ENCODE results near the gene CFAP65.

The CFAP65 gene

GRCh38 chr2:219010162-219010756, 31.1 kb downstream of the CFAP65 start:
- ChIA-PET POLR2A (no interaction called here), CTCF (interaction anchor here (0.6 to 1.5 kb wide), 6 partner anchors 8 to 30 kb away, joined by 3 to 6 read pairs (median 4); no protein-coding TSS in a partner anchor)
- TF ChIP-seq HDGF (IDR thresholded peaks at IDR 0.05; ENCODE audit: borderline replicate concordance): no peak
- no peak for TF ChIP-seq L3MBTL2 (conservative IDR thresholded peaks at IDR 0.05)
- no peak for TF ChIP-seq ELF4 (IDR thresholded peaks at IDR 0.05)
- TF ChIP-seq FOXA1 (IDR thresholded peaks at IDR 0.05): no peak
- TF ChIP-seq, protein P1, sequence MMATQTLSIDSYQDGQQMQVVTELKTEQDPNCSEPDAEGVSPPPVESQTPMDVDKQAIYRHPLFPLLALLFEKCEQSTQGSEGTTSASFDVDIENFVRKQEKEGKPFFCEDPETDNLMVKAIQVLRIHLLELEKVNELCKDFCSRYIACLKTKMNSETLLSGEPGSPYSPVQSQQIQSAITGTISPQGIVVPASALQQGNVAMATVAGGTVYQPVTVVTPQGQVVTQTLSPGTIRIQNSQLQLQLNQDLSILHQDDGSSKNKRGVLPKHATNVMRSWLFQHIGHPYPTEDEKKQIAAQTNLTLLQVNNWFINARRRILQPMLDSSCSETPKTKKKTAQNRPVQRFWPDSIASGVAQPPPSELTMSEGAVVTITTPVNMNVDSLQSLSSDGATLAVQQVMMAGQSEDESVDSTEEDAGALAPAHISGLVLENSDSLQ (IDR thresholded peaks at IDR 0.05): no peak
- no peak for TF ChIP-seq CTBP1 (IDR thresholded peaks at IDR 0.05; ENCODE audit: borderline replicate concordance)
- TF ChIP-seq NFRKB (IDR thresholded peaks at IDR 0.05): no peak
- peak; percentile 70 for DNase-seq (ENCODE audit: extremely low spot score)

DNA sequence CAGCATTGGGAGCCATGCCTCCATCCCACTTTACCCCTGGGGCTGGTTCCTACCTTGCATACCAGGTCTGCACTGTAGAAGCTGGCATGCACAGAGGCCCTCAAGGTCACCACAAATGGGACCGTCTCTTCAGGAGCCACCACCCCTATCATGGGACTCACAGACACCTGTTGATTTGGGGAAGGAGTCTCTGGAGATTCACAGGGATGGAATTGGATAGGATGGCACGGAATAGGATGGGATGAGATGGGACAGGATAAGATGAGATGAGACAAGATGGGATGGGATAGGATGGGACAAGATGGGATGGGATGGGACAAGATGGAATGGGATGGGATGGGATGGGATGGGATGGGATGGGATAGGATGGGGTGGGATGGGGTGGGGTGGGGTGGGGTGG, 32.0 kb downstream of the CFAP65 start:
- DNase-seq (ENCODE audit: extremely low spot score): no peak
- ChIA-PET CTCF (interaction anchor here (0.9 kb wide), 2 partner anchors 20 to 379 kb away, joined by 3 read pairs; no protein-coding TSS in a partner anchor), POLR2A (no interaction called here)
- no peak for TF ChIP-seq LEF1 (IDR thresholded peaks at IDR 0.05; ENCODE audit: borderline replicate concordance)
- TF ChIP-seq FOXM1 (IDR thresholded peaks at IDR 0.05; ENCODE audit: borderline replicate concordance): no peak
- no peak for TF ChIP-seq FOXA1 (IDR thresholded peaks at IDR 0.05)
- TF ChIP-seq TARDBP (IDR thresholded peaks at IDR 0.05): no peak
- no peak for TF ChIP-seq FOXK2 (IDR thresholded peaks at IDR 0.05)
- no peak for TF ChIP-seq SUZ12 (IDR thresholded peaks at IDR 0.05)
- TF ChIP-seq, protein P1 (IDR thresholded peaks at IDR 0.05): no peak
- no peak for TF ChIP-seq CTBP1 (IDR thresholded peaks at IDR 0.05; ENCODE audit: borderline replicate concordance)

DNA sequence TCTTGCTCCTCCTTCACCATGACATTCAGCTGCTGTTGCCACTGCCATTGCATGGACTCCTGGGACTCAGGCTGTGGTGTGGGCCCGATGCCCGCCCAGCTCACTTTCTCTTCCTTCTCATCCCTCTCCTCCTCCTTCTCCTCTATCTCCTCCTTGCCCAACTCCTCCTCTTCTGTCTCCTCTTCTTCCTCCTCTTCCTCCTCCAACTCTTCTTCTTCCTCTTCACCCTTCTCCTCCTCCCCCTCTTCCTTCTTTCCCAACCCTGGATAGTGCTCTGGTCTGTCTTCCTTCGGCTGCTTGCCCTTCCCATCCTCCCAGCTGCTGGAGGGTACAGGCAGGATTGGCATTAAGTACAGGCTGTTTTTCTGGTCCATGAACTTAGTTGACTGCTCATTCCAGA, 37.3 kb downstream of the CFAP65 start:
- CTCF ChIA-PET: interaction anchor here (0.8 to 3.7 kb wide), 2 partner anchors 25 to 127 kb away, joined by 3 to 20 read pairs; no protein-coding TSS in a partner anchor
- TF ChIP-seq HDGF (IDR thresholded peaks at IDR 0.05; ENCODE audit: borderline replicate concordance) (no peak), TARDBP (IDR thresholded peaks at IDR 0.05) (no peak), ELF4 (IDR thresholded peaks at IDR 0.05) (no peak), BHLHE40 (IDR thresholded peaks at IDR 0.05; ENCODE audit: borderline replicate concordance) (no peak), ZNF384 (IDR thresholded peaks at IDR 0.05) (no peak), CTBP1 (IDR thresholded peaks at IDR 0.05; ENCODE audit: borderline replicate concordance) (no peak)
- TF ChIP-seq, protein P1 (IDR thresholded peaks at IDR 0.05): no peak
- no peak for DNase-seq (ENCODE audit: extremely low spot score)
- POLR2A ChIA-PET: no interaction called here

- CTCF ChIA-PET: interaction anchor here (0.8 to 3.7 kb wide), 6 partner anchors 20 to 234 kb away, joined by 3 to 20 read pairs (median 4); no protein-coding TSS in a partner anchor
- DNase-seq (ENCODE audit: extremely low spot score): no peak
- POLR2A ChIA-PET: interaction anchor here (0.8 to 1.2 kb wide), 2 partner anchors 15 to 94 kb away, joined by 3 to 4 read pairs; no protein-coding TSS in a partner anchor
- TF ChIP-seq CTBP1 (IDR thresholded peaks at IDR 0.05; ENCODE audit: borderline replicate concordance): no peak
- TF ChIP-seq, protein P1 (IDR thresholded peaks at IDR 0.05): 0 out of 2 replicates have a peak, but pooled peaks have one; percentile 32
- no peak for TF ChIP-seq SUZ12 (IDR thresholded peaks at IDR 0.05)
Measured at GRCh38 chr2:219003267-219003634, 38.1 kb downstream of the CFAP65 start.

- TF ChIP-seq FOXA1 (IDR thresholded peaks at IDR 0.05) (no peak), L3MBTL2 (conservative IDR thresholded peaks at IDR 0.05) (peak; percentile 74), FOXM1 (IDR thresholded peaks at IDR 0.05; ENCODE audit: borderline replicate concordance) (no peak)
- DNase-seq (ENCODE audit: extremely low spot score): peak; percentile 93
- CTCF ChIA-PET: interaction anchor here (0.7 to 3.7 kb wide), 10 partner anchors 9 to 235 kb away, joined by 3 to 20 read pairs (median 4); no protein-coding TSS in a partner anchor
Measured at GRCh38 chr2:219002395-219003266, 38.7 kb downstream of the CFAP65 start.

More at GRCh38 chr2:219002395-219003266, 38.7 kb downstream of the CFAP65 start:
- POLR2A ChIA-PET: interaction anchor here (0.8 to 1.2 kb wide), 2 partner anchors 15 to 93 kb away, joined by 3 to 4 read pairs; no protein-coding TSS in a partner anchor
